SJCRH30 (cell line): ENCODE measurements around the gene DNAI2. TPM values are rescaled to one million over a fixed set of nuclear protein-coding genes. Genes with fewer than 3 reads are reported as not detected.

Experiments
- DNase-seq, 2 experiments: peaks; one replicate each; pipeline ENCODE4 v3.0.0-alpha.2; 2015 to 2020
- H3K27ac ChIP-seq: fragments of 250-450 bp; sonication (Bioruptor Pico); 2 replicates; pipeline ENCODE4 v1.5.1; 2020; ENCODE audit warnings: mild to moderate bottlenecking, moderate library complexity
- H3K27me3 ChIP-seq: fragments of 250-450 bp; sonication (Bioruptor Pico); 2 replicates; pipeline ENCODE4 v1.5.1; 2020; ENCODE audit warnings: mild to moderate bottlenecking, moderate library complexity
- H3K36me3 ChIP-seq: fragments of 250-450 bp; sonication (Bioruptor Pico); 2 replicates; pipeline ENCODE4 v1.5.1; 2020; ENCODE audit warnings: mild to moderate bottlenecking, moderate library complexity
- H3K4me1 ChIP-seq: fragments of 250-450 bp; sonication (Bioruptor Pico); 2 replicates; pipeline ENCODE4 v1.5.1; 2020; ENCODE audit warnings: mild to moderate bottlenecking, moderate library complexity
- H3K4me3 ChIP-seq: fragments of 250-450 bp; sonication (Bioruptor Pico); 2 replicates; pipeline ENCODE4 v1.5.1; 2020; ENCODE audit warnings: mild to moderate bottlenecking, moderate library complexity
- H3K9me3 ChIP-seq: fragments of 250-450 bp; sonication (Bioruptor Pico); replicated peaks from 2 replicates; pipeline ENCODE4 v1.5.1; 2020; ENCODE audit warnings: mild to moderate bottlenecking, moderate library complexity
- total RNA-seq: library from RNA; depleted of rRNA; stranded (reverse); fragments of >200 nt; shearing (Covaris generic); gene quantifications from 2 replicates; pipeline ENCODE4 v1.2.3, GENCODE V29; 2014

The DNAI2 gene
- total RNA-seq, 1 experiment from 2014 or later, result not detected

- DNase-seq, result no peak
Observed at GRCh38 chr17:74342224-74342623, 68.2 kb downstream of the DNAI2 start.

GRCh38 chr17:74343121-74343520, 69.1 kb downstream of the DNAI2 start:
- Histone ChIP-seq H3K36me3 (no peaks in the 10 kb centered on the region), H3K4me1 (no peaks in the 10 kb centered on the region), H3K9me3 (no peaks in the 10 kb centered on the region), H3K4me3 (no peak overlapping the region), H3K27ac (no peak overlapping the region), H3K27me3 (peaks cover 29% of the 10 kb centered on the region)
- no peak for DNase-seq

More at GRCh38 chr17:74342224-74342623, 68.2 kb downstream of the DNAI2 start:
- Histone ChIP-seq H3K27me3 (peaks cover 27% of the 10 kb centered on the region), H3K27ac (no peak overlapping the region), H3K36me3 (no peaks in the 10 kb centered on the region), H3K4me3 (no peak overlapping the region), H3K4me1 (no peaks in the 10 kb centered on the region), H3K9me3 (no peaks in the 10 kb centered on the region)

DNA sequence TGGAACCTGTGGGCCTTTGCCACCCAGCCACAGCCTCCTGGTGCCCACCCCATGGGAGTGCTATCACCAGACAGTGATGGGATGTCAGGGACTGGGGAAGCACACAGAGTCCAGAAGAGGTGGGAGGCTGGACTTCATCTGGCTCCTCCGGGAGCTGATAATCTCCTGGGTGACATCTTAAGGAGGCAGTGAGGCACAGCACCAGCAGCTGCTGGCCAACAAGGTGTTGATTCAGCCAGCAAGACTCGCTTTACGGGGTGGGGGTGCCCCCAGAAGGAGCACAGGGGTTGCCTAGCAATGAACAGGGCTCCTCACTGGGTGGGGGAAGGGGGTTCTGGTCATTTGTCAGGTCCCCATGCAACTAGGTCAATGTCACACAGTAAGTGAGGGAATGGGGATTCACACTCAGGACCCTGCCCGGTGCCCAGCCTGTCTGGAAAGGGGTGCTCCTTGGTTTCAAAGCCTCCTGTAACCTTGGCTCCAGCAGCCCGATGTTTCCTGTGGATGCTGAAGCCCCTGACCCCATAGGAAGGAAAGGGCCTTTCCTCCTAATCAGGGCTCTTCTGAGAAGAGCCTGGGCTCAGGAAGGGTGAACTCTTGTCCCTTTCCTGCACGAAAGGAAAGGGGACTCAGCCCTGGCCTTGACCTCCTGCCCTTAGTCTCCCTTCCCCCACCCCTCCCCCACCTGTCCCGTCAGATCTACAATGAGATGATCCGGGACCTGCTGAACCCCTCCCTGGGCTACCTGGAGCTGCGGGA, 69.7 kb downstream of the DNAI2 start:
- H3K36me3 ChIP-seq, result no peaks in the 10 kb centered on the region
- H3K27ac ChIP-seq, result no peak overlapping the region
- no peak overlapping the region for H3K4me3 ChIP-seq
- H3K27me3 ChIP-seq, result peaks cover 30% of the 10 kb centered on the region
- no peaks in the 10 kb centered on the region for H3K9me3 ChIP-seq
- no peak for DNase-seq
- no peaks in the 10 kb centered on the region for H3K4me1 ChIP-seq

DNA sequence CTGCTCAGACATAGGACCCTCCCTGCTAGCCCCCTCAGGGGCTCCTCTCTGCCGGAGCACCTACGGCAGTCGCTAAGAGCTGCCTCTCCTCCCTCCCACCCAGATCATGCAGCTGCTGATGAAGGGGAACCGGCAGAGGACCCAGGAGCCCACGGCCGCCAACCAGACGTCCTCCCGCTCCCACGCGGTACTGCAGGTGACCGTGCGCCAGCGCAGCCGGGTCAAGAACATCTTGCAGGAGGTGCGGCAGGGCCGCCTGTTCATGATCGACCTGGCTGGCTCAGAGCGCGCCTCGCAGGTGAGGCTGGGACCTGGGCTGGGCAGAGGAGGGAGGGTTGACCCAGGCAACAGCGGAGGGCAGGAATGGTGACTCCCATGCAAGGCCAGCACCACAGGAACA, 70.6 kb downstream of the DNAI2 start:
- DNase-seq, result no peak
- Histone ChIP-seq H3K27ac (no peak overlapping the region), H3K36me3 (no peaks in the 10 kb centered on the region), H3K4me3 (no peak overlapping the region), H3K27me3 (peaks cover 30% of the 10 kb centered on the region), H3K9me3 (no peaks in the 10 kb centered on the region), H3K4me1 (no peaks in the 10 kb centered on the region)

DNA sequence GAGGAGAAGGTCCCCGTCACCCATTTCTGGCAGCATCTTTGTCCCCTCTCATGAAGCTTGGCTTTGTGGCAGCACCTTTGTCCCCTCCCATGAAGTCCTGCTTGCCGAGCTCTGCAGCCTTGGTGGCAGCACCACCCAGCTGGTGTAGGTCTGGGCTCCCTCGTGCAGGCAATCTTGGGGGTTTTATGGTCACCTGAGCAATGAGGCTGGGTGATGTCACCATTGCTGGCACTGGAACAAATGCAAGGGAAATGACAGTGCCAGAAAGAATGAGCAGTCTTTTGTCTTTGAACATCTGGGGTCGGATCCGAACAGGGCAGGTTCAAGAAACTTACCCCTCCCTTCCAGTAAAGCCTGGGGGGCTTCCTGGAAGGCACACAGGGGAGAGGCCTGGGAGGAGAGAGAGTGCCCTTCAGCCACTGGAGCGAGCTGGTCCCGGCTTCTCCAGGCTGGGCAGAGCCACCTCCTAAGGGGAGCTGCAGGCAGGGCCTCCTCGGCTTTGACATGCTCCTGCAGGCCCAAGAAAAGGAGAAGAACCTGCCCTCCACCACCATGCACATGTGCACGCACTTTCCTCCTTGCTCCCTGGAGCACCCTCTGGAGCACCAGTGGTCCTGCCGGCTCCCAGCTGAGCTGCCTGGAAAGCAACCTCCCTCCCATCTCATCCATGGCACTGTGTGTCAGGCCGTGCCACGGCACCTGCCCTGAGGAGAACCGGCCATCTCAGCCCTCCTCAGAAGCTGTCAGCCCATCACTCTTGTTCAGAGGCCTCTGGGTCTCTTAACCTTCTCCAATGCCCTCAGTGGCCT, 71.6 kb downstream of the DNAI2 start:
- DNase-seq, result no peak
- no peaks in the 10 kb centered on the region for H3K36me3 ChIP-seq
- peaks cover 30% of the 10 kb centered on the region for H3K27me3 ChIP-seq
- no peak overlapping the region for H3K4me3 ChIP-seq
- no peak overlapping the region for H3K27ac ChIP-seq
- H3K9me3 ChIP-seq, result no peaks in the 10 kb centered on the region
- no peaks in the 10 kb centered on the region for H3K4me1 ChIP-seq

DNA sequence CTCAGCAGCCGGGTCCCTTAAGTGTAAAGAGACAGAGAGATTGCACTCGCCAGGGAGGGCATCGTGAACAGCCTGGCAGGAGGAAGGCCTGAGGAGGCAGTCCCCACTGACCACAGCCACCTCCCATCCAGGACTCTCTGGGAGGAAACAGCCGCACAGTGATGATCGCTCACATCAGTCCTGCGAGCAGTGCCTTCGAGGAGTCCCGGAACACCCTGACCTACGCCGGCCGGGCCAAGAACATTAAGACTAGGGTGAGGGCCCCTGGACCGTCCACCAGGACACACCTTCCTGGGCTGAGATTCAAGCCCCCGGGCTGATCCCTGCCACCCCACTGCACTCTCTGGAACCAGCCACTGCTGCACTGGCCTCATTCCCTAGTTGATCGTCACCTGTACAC, 73.6 kb downstream of the DNAI2 start:
- DNase-seq, result no peak
- no peaks in the 10 kb centered on the region for H3K4me1 ChIP-seq
- H3K27me3 ChIP-seq, result peaks cover 22% of the 10 kb centered on the region

GRCh38 chr17:74349120-74349519, 75.1 kb downstream of the DNAI2 start:
- Histone ChIP-seq H3K27ac (no peak overlapping the region), H3K4me3 (no peak overlapping the region), H3K9me3 (no peaks in the 10 kb centered on the region), H3K4me1 (no peaks in the 10 kb centered on the region), H3K27me3 (peaks cover 14% of the 10 kb centered on the region), H3K36me3 (no peaks in the 10 kb centered on the region)
- no peak for DNase-seq

More for the DNA sequence above, 73.6 kb downstream of the DNAI2 start:
- H3K4me3 ChIP-seq, result no peak overlapping the region
- H3K36me3 ChIP-seq, result no peaks in the 10 kb centered on the region
- H3K27ac ChIP-seq, result no peak overlapping the region
- no peaks in the 10 kb centered on the region for H3K9me3 ChIP-seq

DNA sequence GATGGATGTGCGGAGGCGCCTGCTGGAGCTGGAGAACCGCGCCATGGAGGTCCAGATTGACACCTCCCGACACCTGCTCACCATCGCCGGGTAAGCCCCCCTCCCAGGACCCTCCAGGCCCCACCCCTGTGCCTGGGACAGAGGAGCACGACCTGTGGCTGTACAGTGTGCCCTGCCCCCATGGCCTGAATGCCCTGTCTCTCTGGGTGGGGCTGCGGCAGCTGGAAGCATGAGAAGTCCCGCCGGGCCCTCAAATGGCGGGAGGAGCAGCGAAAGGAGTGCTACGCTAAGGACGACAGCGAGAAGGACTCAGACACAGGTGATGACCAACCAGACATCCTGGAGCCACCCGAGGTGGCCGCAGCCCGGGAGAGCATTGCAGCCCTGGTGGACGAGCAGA, 76.5 kb downstream of the DNAI2 start:
- no peak overlapping the region for H3K4me3 ChIP-seq
- H3K27me3 ChIP-seq, result peaks cover 4% of the 10 kb centered on the region
- H3K4me1 ChIP-seq, result no peaks in the 10 kb centered on the region
- no peak for DNase-seq
- no peak overlapping the region for H3K27ac ChIP-seq
- no peaks in the 10 kb centered on the region for H3K36me3 ChIP-seq
- no peaks in the 10 kb centered on the region for H3K9me3 ChIP-seq

- DNase-seq, result no peak
- no peaks in the 10 kb centered on the region for H3K4me1 ChIP-seq
- H3K36me3 ChIP-seq, result no peaks in the 10 kb centered on the region
- H3K9me3 ChIP-seq, result no peaks in the 10 kb centered on the region
- H3K27me3 ChIP-seq, result peaks cover 3% of the 10 kb centered on the region; the same call in 1 of the 2 replicates
- H3K27ac ChIP-seq, result no peak overlapping the region
- H3K4me3 ChIP-seq, result no peak overlapping the region
Observed at GRCh38 chr17:74351552-74352210, 77.6 kb downstream of the DNAI2 start.

DNA sequence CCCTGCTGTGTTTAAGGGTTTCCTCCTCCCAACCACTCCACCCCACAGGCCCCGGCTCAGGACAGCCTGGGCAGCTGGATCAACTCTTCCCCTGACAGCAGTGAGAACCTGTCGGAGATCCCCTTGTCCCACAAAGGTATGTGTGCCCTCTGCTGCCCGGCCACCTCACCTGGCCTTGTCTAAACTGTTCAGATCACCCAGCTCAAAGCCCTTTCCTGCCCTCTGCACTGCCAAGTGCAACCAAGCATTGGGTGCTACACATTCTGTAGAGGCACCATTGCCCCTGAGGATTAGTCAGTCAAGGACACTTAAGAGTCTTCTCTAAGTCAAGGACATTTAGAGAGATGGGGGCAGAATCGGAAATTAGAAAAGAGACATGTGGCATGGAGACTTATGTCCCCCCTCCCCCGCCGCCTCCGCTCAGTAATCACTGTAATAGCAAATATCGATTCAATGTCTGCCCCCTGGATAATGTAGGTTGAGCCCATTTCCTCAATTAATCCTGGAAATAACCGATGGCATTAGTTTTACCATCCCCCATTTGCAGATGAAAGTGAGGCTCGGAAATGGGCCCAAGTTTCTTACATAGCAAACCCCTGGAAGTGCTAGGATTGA, 79.5 kb downstream of the DNAI2 start:
- DNase-seq, result no peak
- Histone ChIP-seq H3K9me3 (no peaks in the 10 kb centered on the region), H3K4me1 (no peaks in the 10 kb centered on the region), H3K27me3 (no peaks in the 10 kb centered on the region), H3K27ac (no peak overlapping the region), H3K4me3 (no peak overlapping the region), H3K36me3 (no peaks in the 10 kb centered on the region)

- Histone ChIP-seq H3K4me3 (no peak overlapping the region), H3K9me3 (no peaks in the 10 kb centered on the region), H3K27me3 (no peaks in the 10 kb centered on the region), H3K36me3 (no peaks in the 10 kb centered on the region), H3K27ac (no peak overlapping the region), H3K4me1 (no peaks in the 10 kb centered on the region)
- no peak for DNase-seq
Observed at GRCh38 chr17:74354123-74354522, 80.1 kb downstream of the DNAI2 start.

GRCh38 chr17:74354561-74354960, 80.5 kb downstream of the DNAI2 start:
- Histone ChIP-seq H3K4me1 (no peaks in the 10 kb centered on the region), H3K9me3 (no peaks in the 10 kb centered on the region), H3K4me3 (no peak overlapping the region), H3K27me3 (no peaks in the 10 kb centered on the region), H3K27ac (no peak overlapping the region), H3K36me3 (no peaks in the 10 kb centered on the region)
- no peak for DNase-seq

- Histone ChIP-seq H3K4me1 (no peaks in the 10 kb centered on the region), H3K36me3 (no peaks in the 10 kb centered on the region), H3K27me3 (no peaks in the 10 kb centered on the region), H3K27ac (no peak overlapping the region), H3K9me3 (no peaks in the 10 kb centered on the region), H3K4me3 (no peak overlapping the region)
- DNase-seq, result no peak
Observed at GRCh38 chr17:74355065-74355464, 81.0 kb downstream of the DNAI2 start.

- Histone ChIP-seq H3K27me3 (peaks cover 11% of the 10 kb centered on the region; the same call in 1 of the 2 replicates), H3K36me3 (no peaks in the 10 kb centered on the region), H3K27ac (no peak overlapping the region), H3K9me3 (no peaks in the 10 kb centered on the region), H3K4me3 (no peak overlapping the region), H3K4me1 (no peaks in the 10 kb centered on the region)
- DNase-seq, result no peak
Observed at GRCh38 chr17:74356646-74357465, 82.8 kb downstream of the DNAI2 start.
